Activated T-cell treated with anti-CD3 and anti-CD28 coated beads, Interleukin-2, amount 50 U/mL, for 4 hours (primary cell): Measurements from ENCODE around the gene TRIL. TPM values are rescaled to one million over a fixed set of nuclear protein-coding genes. Genes with fewer than 3 reads are reported as not detected.
A peak's percentile ranks its signal among the peaks of the same experiment; 100 is the strongest.

Experiments
- ATAC-seq, 2 donors: fragments of 200-7000 bp; cut with Tn5 transposase; one replicate each; pipeline ENCODE4 v1.10.0; 2021
- DNase-seq: peaks from one replicate; pipeline ENCODE4 v3.0.0-alpha.2; 2020
- H3K27me3 Mint-ChIP-seq: one replicate; pipeline ENCODE4 v1.8.0; 2021; ENCODE audit warnings: low read depth, mixed read lengths
- H3K36me3 Mint-ChIP-seq: one replicate; pipeline ENCODE4 v1.8.0; 2022; ENCODE audit warnings: mixed read lengths; ENCODE audit not compliant: insufficient read depth
- H3K4me1 Mint-ChIP-seq: one replicate; pipeline ENCODE4 v1.8.0; 2021; ENCODE audit warnings: low read depth, mixed read lengths
- H3K4me3 Mint-ChIP-seq: one replicate; pipeline ENCODE4 v1.8.0; 2021; ENCODE audit warnings: mild to moderate bottlenecking, moderate library complexity, mixed read lengths
- H3K9me3 Mint-ChIP-seq: one replicate; pipeline ENCODE4 v1.8.0; 2021; ENCODE audit warnings: mixed read lengths
- total RNA-seq, 3 donors: library from RNA; stranded (reverse); gene quantifications; one replicate each; pipeline ENCODE4 v1.2.1, GENCODE V29; 2021

The TRIL gene
- total RNA-seq, 3 donors from 2014 or later: 0.05 TPM; not detected in 2

- DNase-seq: no peak
- Mint-ChIP-seq H3K27me3 (peaks cover 7% of the 10 kb centered on the region), H3K4me3 (no peak overlapping the region), H3K9me3 (no peaks in the 10 kb centered on the region), H3K4me1 (no peaks in the 10 kb centered on the region), H3K36me3 (no peaks in the 10 kb centered on the region)
- no peak for ATAC-seq
Measured at GRCh38 chr7:28939844-28940544, 18.1 kb downstream of the TRIL start.

- H3K27me3 Mint-ChIP-seq: peaks cover 11% of the 10 kb centered on the region
- DNase-seq: no peak
- H3K4me3 Mint-ChIP-seq: no peak overlapping the region
- no peaks in the 10 kb centered on the region for H3K4me1 Mint-ChIP-seq
- H3K9me3 Mint-ChIP-seq: no peaks in the 10 kb centered on the region
- H3K36me3 Mint-ChIP-seq: no peaks in the 10 kb centered on the region
- ATAC-seq: no peak
Measured at GRCh38 chr7:28939367-28939766, 18.8 kb downstream of the TRIL start.

- Mint-ChIP-seq H3K36me3 (no peaks in the 10 kb centered on the region), H3K4me1 (no peaks in the 10 kb centered on the region), H3K4me3 (no peak overlapping the region), H3K27me3 (peaks cover 17% of the 10 kb centered on the region), H3K9me3 (no peaks in the 10 kb centered on the region)
- ATAC-seq (no peak), DNase-seq (no peak)
Measured at GRCh38 chr7:28937619-28938018, 20.5 kb downstream of the TRIL start.

- DNase-seq: no peak
- H3K36me3 Mint-ChIP-seq: no peaks in the 10 kb centered on the region
- no peaks in the 10 kb centered on the region for H3K9me3 Mint-ChIP-seq
- peaks cover 17% of the 10 kb centered on the region for H3K27me3 Mint-ChIP-seq
- no peak overlapping the region for H3K4me3 Mint-ChIP-seq
- H3K4me1 Mint-ChIP-seq: no peaks in the 10 kb centered on the region
- ATAC-seq: no peak
Measured at GRCh38 chr7:28937103-28937502, 21.0 kb downstream of the TRIL start.

- ATAC-seq (no peak), DNase-seq (no peak)
- Mint-ChIP-seq H3K27me3 (peaks cover 20% of the 10 kb centered on the region), H3K9me3 (no peaks in the 10 kb centered on the region), H3K36me3 (no peaks in the 10 kb centered on the region), H3K4me3 (no peak overlapping the region), H3K4me1 (no peaks in the 10 kb centered on the region)
Measured at GRCh38 chr7:28933846-28934320, 24.2 kb downstream of the TRIL start.

- peaks cover 12% of the 10 kb centered on the region for H3K4me1 Mint-ChIP-seq
- H3K4me3 Mint-ChIP-seq: no peak overlapping the region
- no peaks in the 10 kb centered on the region for H3K9me3 Mint-ChIP-seq
- H3K27me3 Mint-ChIP-seq: peaks cover 21% of the 10 kb centered on the region
- ATAC-seq (no peak), DNase-seq (no peak)
- H3K36me3 Mint-ChIP-seq: no peaks in the 10 kb centered on the region
Measured at GRCh38 chr7:28931565-28931964, 26.6 kb downstream of the TRIL start.

- Mint-ChIP-seq H3K4me3 (peak overlapping the region; percentile 85), H3K36me3 (no peaks in the 10 kb centered on the region), H3K9me3 (no peaks in the 10 kb centered on the region), H3K27me3 (peaks cover 15% of the 10 kb centered on the region), H3K4me1 (peaks cover 23% of the 10 kb centered on the region)
- peak; percentile 18 for DNase-seq
- ATAC-seq: peak; percentile 81 to 88
Measured at GRCh38 chr7:28926871-28927597, 31.1 kb downstream of the TRIL start.

GRCh38 chr7:28922624-28923331 lies 35.4 kb downstream of the TRIL start:
- Mint-ChIP-seq H3K4me3 (no peak overlapping the region), H3K27me3 (peaks cover 9% of the 10 kb centered on the region), H3K9me3 (no peaks in the 10 kb centered on the region), H3K4me1 (peaks cover 21% of the 10 kb centered on the region), H3K36me3 (no peaks in the 10 kb centered on the region)
- ATAC-seq (peak in 1 of 2 donors; percentile 35), DNase-seq (peak; percentile 52)

- Mint-ChIP-seq H3K27me3 (peaks cover 6% of the 10 kb centered on the region), H3K36me3 (no peaks in the 10 kb centered on the region), H3K4me3 (no peak overlapping the region), H3K9me3 (no peaks in the 10 kb centered on the region), H3K4me1 (peaks cover 13% of the 10 kb centered on the region)
- DNase-seq: peak; percentile 12
- ATAC-seq: peak; percentile 72 to 84
Measured at GRCh38 chr7:28921822-28922221, 36.3 kb downstream of the TRIL start.

- H3K27me3 Mint-ChIP-seq: peaks cover 2% of the 10 kb centered on the region
- ATAC-seq: no peak
Measured at GRCh38 chr7:28920424-28920823, 37.7 kb downstream of the TRIL start.

GRCh38 chr7:28919510-28919909 lies 38.6 kb downstream of the TRIL start:
- H3K36me3 Mint-ChIP-seq: no peaks in the 10 kb centered on the region
- H3K27me3 Mint-ChIP-seq: peaks cover 2% of the 10 kb centered on the region
- no peaks in the 10 kb centered on the region for H3K9me3 Mint-ChIP-seq
- ATAC-seq (no peak), DNase-seq (no peak)
- peaks cover 8% of the 10 kb centered on the region for H3K4me1 Mint-ChIP-seq
- no peak overlapping the region for H3K4me3 Mint-ChIP-seq

More at GRCh38 chr7:28920424-28920823, 37.7 kb downstream of the TRIL start:
- Mint-ChIP-seq H3K4me1 (peaks cover 8% of the 10 kb centered on the region), H3K9me3 (no peaks in the 10 kb centered on the region), H3K36me3 (no peaks in the 10 kb centered on the region), H3K4me3 (no peak overlapping the region)
- no peak for DNase-seq

GRCh38 chr7:28908775-28909174 lies 49.4 kb downstream of the TRIL start:
- Mint-ChIP-seq H3K36me3 (no peaks in the 10 kb centered on the region), H3K4me3 (no peak overlapping the region), H3K9me3 (no peaks in the 10 kb centered on the region), H3K4me1 (no peaks in the 10 kb centered on the region), H3K27me3 (peaks cover 9% of the 10 kb centered on the region)
- DNase-seq (no peak), ATAC-seq (no peak)

- Mint-ChIP-seq H3K27me3 (peaks cover 7% of the 10 kb centered on the region), H3K4me3 (no peak overlapping the region), H3K9me3 (no peaks in the 10 kb centered on the region), H3K36me3 (no peaks in the 10 kb centered on the region), H3K4me1 (no peaks in the 10 kb centered on the region)
- DNase-seq: no peak
- no peak for ATAC-seq
Measured at GRCh38 chr7:28905464-28905863, 52.7 kb downstream of the TRIL start.

- H3K4me3 Mint-ChIP-seq: no peak overlapping the region
- H3K27me3 Mint-ChIP-seq: peaks cover 7% of the 10 kb centered on the region
- DNase-seq: no peak
- H3K36me3 Mint-ChIP-seq: no peaks in the 10 kb centered on the region
- H3K9me3 Mint-ChIP-seq: no peaks in the 10 kb centered on the region
- H3K4me1 Mint-ChIP-seq: no peaks in the 10 kb centered on the region
- no peak for ATAC-seq
Measured at GRCh38 chr7:28904578-28905048, 53.5 kb downstream of the TRIL start.
